Measurements from ENCODE around the gene TRPV4.

TRPV4 gene

DNA sequence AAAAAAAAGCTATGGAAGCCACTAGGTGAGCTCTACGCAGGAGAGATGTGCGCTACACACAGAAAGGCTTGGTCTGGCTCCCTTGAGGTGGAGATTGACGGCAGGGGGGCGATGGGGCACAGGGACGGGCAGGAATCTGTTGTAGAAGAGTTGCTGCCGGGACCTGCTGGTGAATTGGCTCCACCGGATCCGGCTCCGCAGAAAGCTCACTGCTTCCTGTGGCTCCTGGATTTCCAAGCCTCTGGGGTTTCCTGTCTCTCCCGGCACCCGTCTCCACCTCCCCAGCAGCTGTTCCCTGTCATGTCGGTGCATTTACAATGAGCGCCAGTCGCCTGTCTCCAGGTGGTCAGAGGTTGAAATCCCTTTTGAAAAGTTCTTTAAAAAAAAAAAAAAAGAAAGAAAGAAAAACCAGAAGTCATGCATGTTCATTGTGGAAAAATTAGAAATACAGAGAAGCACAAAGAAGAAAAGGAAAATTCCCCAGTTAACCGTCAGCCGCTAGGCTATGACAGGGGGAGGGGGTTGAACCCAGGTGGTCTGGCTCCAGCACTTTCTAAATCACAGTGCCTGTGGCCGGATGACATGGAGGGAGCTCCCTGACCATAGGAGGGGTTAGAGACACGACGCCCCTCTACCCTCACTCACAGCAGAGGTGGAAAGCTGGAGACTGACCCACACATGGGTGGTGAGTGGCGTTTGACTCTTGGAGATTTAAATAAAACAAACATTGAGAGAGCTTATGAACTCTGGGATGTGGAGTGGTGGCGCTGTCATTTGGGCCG is 98.8 kb downstream of the TRPV4 start:
- no peaks in the 10 kb centered on the region for H3K4me1 ChIP-seq
- no peaks in the 10 kb centered on the region for H3K36me3 ChIP-seq (replicated peaks)
- no peak overlapping the region for H3K4me3 ChIP-seq
- H3K9me3 ChIP-seq = no peaks in the 10 kb centered on the region
- in situ Hi-C loops (cut with MboI; ENCODE audit: low sequenced_read_pairs) = no loop called here
- no peaks in the 10 kb centered on the region for H3K27me3 ChIP-seq (ENCODE audit: low read depth)
- DNase-seq (ENCODE audit: low spot score in 2 of 2) = peak in 1 of 2 experiments; percentile 9

Measured in HAP-1 (cell line).